HG03457 (cell line): Measurements from ENCODE around the gene HNRNPA1L2.
A peak's percentile ranks its signal among the peaks of the same experiment; 100 is the strongest.
"Not testable (repeated sequence)": the region's sequence is repeated elsewhere in the genome, so short reads cannot be mapped to it uniquely, and the experiment has no call there.

Source experiments
- ATAC-seq: cut with Tn5 transposase; IDR thresholded peaks from one replicate; pipeline ENCODE4 v1.9.1; 2021; ENCODE audit warnings: moderate number of reproducible peaks; ENCODE audit not compliant: unreplicated experiment

HNRNPA1L2 gene

DNA sequence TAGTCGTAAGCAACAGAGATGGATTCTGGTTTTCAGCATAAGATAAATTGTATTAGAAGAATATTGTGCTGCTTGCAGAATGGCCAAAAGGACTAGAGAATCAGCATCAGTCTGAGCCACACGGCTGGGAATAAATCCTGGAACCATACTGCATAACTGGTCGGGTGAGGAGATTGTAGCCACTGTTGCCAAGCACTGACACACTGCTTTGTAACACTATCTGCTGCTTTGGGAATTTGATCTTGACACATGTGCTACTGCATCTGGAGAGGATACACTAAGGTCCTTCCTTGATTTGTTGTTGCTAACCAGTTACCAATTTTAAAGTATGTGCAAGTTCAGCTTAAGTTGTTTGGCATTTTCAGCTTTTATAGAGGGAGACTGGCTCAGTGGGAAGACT is 1.9 kb downstream of the HNRNPA1L2 start:
- ATAC-seq: no peak

DNA sequence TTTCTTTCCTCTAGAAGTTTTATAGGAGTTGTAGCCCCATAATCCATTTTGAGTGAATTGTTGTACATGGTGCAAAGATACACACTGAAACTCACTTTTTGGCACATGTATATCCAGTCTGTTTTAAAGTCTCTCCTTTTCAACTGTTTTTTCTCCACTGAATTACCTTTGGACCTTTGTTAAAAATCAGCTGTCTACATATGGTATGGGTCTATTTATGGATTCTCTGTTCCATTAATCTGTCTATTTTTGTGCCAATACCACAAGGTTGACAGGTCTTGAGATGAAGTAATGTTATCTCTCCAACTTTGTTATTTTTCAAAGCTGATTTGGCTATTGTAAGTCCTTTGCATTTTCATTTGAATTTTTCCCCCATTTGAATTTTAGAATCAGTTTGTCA is 4.7 kb downstream of the HNRNPA1L2 start:
- ATAC-seq: no peak

DNA sequence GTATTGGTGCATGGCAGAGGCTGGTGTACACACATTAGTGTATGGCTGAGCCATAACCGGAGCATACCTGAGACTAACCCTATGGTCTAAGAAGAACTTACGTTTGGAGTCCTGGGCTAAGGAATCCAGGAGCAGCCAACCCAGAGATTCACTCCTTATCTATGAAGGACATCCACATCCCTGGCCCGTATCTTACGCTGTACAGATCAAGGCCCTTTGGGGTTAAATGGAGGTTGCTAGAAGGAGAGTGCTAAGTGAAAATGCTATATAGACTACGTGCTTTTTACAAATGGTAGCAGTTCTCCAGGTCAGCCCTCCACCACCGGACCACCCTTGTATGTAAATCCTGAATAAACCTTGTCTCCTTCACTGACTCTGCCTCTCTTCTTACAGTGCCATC is 8.5 kb downstream of the HNRNPA1L2 start:
- ATAC-seq: no peak

DNA sequence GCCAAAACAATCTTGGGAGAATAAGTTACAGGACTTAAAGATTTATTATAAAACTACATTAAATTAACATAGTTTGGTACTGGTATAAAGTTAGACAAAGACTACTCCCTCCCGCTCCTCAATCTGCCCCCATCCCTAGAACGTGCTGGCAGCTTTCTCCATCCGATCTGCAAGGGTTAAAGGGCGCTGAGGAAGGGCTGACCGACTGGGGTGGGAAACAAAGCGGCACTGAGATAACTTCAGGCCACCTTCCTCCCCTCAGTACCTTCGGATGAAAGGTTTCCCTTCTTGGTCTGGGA is 9.6 kb downstream of the HNRNPA1L2 start:
- ATAC-seq: no peak

DNA sequence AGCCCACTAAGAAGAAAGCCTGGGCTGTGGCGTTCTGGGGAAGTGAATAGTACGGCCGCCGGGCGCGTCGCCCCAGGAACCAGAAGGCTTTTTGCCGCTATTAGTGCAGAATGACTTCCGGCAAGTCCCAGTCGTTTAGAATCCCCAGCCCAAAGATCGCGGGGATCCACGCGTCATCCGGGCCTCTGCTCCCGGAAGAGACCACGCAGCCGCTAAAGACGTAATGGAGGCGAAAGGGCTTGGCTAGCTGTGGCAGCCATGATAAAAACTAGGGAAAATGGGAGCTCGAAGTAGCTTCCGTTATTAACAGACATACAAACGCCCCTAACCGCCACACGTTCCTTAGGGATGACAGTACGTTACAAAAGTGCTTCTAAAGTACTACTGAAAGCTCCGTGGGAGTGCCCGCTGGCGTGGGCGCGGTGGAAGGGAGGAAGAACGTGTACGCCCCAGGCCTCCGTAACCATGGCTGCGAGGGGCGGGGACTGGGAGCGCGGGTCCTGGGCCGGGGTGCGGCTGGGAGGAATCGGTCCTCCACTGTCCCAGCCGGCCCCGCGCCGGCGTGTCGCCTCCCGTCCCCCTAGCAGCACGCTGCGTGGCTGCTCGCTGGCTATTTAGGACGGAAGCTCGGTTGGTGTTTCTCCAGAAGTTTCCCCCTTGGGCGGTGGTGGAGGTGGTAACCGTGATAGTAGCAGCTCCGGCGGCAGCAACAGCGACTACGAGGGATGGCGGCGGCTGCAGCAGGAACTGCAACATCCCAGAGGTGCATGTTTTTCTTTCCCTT is 10.2 kb downstream of the HNRNPA1L2 start, which contains the start of gene SUGT1:
Gene SUGT1 (plus strand): TSS at position 641 of the 784 bp plus-strand sequence. CDS start 85 bp downstream, at position 726.
- peak; percentile 93 for ATAC-seq

DNA sequence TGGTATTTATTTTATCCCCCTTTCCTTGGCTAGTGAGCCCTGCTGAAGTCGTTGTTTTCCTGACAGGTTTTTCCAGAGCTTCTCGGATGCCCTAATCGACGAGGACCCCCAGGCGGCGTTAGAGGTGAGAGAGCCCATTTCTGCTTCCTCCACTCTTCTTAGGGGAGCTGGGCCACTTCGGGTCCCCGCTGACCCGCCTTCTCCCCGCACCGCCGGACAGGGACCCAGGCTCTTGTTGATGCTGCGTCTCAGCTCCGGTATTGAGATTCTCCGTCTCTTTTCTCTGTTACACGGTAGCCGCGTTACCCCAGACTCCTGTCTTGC is 10.7 kb downstream of the HNRNPA1L2 start:
- ATAC-seq: peak; percentile 27

DNA sequence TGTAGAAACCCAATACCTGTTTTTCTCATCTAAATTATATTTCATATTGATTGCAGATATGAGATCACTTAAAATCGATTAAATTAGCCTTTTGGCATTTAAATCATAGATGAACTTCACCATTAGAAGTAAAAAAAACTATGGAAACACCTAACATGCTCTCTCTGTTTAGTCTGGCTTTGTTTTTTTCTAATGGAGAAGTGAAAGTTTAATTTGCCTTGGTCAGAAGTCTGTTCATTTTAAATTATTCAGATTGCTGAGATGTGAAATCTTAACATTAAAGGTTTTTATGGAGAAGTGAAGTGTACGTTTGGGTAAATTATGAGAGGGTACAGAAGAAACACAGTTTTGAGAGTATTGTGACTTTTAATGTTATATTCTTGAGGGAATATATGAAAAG is 17.1 kb downstream of the HNRNPA1L2 start:
- no peak for ATAC-seq

DNA sequence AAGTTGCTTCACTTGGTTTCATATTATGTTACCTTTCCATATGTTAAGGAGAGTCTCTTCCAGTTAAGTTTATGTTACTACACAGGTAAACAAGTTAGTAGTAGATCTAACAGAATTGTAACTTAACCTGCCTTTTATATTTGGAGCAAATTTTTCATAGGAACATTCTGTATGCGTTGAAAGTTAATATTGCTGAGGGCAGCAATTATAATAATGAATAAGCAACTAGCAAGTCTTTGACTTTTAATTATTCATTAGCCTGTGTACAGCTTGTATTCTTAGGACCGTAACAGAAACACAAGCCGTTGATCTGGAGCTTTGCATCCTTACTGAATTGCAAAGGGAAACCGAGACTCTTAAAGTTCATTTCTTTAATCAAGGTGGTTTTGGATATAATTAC is 22.0 kb downstream of the HNRNPA1L2 start:
- no peak for ATAC-seq

DNA sequence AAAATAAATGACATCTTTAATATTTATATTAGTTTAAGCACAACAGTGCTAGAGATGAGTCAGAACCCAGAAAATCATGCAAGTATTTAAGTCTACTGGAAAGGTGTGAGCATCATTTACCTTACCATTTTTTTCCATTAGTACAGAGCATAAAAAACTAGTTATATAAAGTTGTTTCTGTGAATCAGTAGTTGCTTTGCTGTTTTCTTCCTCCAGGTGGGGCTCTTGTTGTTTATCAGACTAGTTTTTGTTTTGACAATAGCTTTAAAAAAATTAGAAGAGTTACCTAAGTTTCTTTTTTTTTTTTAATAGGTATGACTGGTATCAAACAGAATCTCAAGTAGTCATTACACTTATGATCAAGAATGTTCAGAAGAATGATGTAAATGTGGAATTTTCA is 23.1 kb downstream of the HNRNPA1L2 start:
- no peak for ATAC-seq

DNA sequence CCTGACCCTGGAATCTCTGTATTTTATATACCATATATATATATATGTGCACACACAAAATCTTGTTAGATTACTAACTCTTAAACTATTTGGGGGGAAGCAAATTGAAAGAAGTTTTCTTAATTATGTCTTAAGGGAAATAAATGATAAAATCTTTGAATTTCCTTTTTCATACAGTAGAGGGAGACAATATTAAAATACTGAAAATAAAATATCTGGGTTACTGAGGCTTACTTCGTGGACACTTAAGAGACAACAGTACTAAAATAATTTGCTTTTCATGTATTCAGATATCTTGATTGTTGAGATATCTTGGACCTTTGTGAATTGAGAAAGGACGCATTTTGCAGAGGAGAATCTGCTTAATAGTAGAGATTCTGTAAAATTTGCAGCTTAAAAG is 27.4 kb downstream of the HNRNPA1L2 start:
- no peak for ATAC-seq

DNA sequence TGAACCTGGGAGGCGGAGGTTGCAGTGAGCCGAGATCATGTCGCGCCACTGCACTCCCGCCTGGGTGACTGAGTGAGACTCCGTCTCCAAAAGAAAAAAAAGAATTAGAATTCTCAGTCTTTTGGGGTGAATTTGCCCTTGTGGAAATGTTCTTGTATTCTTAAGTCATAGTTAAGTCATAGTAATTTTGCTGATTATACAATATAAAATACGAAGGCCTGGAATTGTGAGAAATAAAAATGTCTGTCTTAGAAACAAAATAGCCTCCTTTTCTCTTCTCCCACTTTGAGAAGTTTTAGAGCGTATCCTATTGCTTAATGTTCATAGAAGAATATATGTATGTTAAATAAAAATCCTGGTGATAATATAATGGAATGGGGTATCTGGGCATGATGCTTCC is 28.5 kb downstream of the HNRNPA1L2 start:
- no peak for ATAC-seq

DNA sequence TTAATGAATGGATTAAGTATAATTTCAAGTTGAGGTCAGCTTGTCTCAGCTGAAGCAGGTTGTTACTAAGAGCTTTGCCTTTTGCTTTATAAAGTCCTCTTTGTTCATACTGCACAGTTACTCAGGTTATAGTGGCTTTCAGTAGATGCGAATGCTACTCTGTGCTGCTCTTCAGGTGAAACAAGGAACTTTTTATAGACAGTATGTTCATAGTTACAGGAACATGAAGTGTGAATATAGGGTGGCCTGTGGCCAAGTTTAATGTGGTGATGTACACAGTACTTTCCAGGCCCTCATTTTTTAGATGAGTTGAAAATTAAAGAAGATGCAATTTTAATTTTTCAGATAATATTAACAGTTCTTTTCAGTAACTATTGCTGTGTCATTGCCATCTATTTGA is 31.2 kb downstream of the HNRNPA1L2 start:
- ATAC-seq: no peak

DNA sequence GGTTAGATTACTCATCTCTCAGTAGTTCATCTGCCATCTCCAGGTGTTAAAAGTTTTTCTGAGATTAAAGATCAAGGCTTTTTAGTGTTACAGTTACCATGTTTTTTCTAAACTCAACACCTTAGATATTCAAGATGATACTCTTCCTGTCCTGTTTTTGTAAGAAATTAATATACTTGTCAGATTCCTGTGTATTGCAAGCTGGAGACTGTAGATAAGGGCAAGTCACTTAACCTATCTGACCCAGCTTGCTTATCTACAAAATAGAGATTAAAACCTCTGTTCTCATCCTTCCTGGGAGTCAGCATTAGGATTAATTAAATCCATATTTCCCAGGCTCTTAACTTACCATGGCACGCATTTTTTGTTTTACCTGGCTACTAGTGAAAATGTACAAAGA is 35.6 kb downstream of the HNRNPA1L2 start:
- ATAC-seq: no peak

DNA sequence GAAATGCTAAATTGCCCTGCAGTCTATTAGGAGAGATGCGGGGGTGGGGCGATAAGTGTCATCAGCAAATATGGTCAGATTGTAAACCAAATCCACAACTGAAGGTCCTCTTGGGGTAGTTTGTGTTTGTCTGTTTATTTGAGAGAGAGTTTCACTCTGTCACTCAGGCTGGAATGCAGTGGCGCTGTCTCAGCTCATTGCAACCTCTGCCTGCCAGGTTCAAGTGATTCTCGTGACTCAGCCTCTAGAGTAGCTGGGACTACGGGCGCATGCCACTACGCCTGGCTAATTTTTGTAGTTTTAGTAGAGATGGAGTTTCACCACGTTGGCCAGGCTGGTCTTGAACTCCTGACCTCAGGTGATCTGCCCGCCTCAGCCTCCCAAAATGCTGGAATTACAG is 43.6 kb downstream of the HNRNPA1L2 start:
- not testable (repeated sequence) for ATAC-seq

DNA sequence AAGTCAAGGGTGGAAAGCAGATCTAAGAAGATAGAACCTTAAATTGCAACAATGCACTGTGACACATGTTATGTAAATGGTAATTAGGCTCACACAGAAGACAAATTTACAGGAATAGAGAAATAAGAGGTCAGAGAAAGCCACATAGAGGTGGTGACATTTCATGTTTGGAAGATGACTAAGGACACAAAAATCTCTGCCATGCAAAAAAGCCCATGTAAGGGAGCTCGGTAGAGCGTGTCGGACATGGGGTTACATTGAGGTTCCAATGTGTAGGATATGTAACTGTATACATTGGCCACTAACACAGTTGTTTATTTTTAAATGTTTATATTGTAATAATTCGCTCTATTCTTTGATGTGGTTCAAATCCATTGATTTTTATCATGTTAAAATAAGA is 44.1 kb downstream of the HNRNPA1L2 start:
- ATAC-seq: no peak
